GM19351 (cell line): Measurements from ENCODE around the gene RBP5.

ENCODE experiments used
- ATAC-seq: cut with Tn5 transposase; IDR thresholded peaks from one replicate; pipeline ENCODE4 v1.9.1; 2021; ENCODE audit warnings: mild to moderate bottlenecking, moderate library complexity; ENCODE audit not compliant: unreplicated experiment

RBP5 gene

DNA sequence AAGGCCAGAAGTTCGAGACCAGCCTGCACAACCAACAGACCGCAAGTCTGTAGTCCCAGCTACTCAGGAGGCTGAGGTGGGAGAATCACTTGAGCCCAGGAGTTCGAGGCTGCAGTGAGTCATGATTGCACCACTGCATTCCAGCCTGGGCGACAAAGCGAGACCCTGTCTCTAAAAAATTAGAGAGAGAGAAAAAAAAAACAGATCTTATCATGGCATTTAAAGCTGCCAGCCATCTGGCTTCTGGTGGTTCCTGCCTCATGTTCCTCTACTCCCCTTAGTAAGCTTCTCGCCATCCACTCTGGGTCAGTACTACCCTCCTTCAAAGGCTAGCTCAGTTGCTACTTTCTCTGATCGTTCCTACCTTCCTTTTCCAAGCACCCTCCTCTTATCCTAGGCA lies 17.5 kb upstream of the RBP5 start:
- no peak for ATAC-seq

DNA sequence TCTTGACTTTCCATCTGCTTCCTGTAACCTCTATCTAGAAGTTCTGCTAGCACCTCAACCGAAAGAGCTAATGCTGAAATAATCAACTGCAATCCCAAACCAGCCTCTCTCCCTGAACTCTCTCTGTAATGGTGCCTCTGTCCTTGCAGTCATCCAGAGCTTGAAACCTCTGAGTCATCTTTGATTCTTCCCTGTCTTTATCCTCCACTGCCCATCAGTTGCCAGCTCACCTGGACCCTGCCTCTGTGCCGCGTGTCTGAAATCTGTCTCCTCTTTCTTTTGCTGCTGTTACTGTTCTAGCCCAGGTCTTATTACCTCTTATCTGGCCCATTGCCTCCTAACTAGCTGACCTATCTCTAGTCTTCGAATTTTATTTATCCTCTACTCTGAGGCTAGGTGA lies 17.0 kb upstream of the RBP5 start:
- no peak for ATAC-seq

DNA sequence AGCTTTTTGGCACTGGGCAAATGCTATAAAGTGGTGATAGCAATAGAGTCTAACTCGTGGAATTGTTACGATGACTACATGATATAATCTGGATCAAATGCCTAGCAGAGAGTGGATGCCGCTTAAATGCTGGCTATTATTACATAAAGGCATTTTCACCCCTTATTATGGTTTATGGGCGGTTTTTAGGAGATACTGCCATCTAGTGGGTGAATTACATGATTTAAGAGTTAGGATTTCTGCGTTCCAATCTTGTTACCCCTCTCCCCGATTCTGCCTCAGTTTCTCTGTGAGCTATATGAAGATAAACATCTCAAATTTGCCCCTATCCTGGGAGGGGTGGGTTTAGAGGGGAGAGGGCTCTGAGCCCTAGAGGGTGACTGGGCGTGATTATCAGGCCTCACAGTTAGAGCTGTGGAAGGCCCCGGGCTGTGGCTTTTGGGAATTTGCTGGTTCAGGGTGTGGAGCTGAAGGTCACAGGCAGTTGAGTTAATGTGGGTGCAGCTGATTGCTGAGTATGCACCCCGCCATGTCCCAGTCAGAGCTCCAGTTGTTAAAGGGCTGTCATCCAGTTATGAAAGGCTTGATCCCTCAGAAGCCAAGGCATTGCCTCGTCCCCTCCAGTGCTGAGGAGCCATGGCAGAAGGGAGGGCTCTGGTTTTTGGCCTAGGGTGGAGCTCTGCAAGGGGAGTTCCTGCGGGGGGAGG lies 15.9 kb upstream of the RBP5 start:
- ATAC-seq: no peak

DNA sequence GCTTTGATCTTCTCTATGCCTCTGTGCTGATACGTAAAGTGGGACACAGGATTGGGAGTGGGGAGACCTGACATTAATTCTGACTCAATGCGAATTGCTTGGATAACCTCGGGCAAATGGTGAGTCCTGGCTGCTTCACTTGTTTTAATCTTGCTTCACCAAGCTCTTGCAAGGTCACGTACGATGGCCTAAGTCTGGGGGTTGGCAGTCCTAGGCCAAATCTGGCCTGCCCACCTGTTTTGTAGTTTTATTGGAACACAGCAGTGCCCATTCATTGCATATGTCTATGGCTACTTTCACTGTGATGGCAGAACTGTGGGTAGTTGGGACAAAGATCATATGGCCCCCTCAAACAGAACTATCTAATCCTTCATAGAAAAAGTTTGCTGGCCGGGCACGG lies 14.9 kb upstream of the RBP5 start:
- no peak for ATAC-seq

DNA sequence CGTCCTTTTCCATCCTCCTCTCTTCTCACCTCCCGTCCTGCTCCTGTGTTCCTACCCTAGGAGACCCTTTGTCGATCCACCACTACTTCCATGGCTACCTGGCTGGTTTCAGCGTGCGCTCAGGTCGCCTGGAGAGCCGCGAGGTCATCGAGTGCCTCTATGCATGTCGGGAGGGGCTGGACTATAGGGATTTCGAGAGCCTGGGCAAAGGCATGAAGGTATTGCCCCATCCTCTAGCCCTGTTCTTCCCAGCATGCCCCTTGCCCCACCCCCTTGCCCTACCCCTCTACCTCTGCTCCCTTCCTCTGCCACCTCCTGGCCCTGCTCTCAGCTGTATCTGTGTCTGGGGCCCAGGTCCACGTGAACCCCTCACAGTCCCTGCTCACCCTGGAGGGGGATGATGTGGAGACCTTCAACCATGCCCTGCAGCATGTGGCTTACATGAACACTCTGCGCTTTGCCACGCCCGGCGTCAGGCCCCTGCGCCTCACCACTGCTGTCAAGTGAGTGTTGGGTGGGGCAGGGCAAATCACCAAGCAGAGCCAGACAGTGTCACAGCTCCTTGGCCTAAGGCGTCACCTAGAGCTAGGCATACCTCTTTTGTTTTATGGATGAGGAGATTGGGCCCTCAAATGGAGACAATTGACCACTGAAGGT lies 14.2 kb upstream of the RBP5 start:
- ATAC-seq: no peak

DNA sequence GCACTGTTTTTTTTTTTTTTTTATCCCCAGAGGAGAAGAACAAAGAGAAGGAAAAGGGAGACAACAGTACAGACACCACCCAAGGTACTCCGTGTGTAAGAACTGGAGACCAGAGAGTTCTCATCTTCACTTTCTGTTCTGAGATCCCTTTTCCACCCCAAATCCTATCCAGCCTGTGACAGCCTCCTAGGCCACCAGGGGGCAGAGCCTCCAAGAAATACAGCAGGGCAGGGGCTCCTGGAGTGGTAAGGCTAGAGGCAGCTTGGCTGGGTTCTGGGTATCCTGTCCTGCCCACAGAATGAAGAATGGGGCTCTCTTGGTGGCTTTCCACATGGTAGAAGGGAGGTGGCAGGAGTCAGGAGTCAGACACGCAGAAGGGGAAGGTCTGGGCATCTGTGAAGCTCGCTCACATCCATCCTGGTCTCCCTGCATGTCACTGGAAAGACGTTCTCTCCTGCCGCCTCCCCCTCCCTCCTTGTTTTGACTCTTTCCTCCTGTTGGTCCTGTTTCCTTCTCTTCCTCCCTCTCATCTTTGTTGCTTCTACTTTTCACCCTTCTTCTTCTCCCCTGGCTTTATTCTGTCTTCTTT lies 13.5 kb upstream of the RBP5 start:
- ATAC-seq: no peak

DNA sequence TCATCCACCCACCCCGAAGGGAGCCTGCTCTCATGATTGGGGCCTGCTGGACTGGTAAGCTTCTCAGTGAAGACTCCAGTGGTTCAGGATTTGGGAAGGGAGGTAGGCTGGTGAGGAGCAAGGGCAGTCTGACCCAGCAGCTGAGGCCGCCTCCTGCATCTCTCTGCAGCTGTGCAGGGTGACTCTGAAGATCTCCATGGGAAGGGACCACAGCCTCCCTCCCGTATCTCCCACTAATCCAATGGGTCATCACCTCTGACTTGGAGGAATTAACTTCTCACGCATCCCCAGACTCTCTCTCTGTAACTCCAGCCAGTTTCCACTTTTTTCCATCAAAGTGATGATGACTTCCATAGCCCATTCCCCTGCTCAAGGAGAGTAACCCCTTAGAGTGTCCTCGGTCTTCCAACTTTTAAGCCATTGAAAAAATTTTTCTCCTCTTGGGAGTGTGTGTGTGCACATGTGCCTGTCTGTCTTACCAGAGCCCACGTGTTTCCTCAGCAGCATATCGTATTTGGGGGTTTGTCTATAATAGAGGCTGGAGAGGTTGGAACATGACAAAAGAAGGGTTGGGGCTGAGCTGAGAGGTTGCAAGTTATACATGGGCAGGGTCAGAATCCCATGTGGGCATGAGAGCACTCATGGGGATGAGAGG lies 12.8 kb upstream of the RBP5 start:
- no peak for ATAC-seq

DNA sequence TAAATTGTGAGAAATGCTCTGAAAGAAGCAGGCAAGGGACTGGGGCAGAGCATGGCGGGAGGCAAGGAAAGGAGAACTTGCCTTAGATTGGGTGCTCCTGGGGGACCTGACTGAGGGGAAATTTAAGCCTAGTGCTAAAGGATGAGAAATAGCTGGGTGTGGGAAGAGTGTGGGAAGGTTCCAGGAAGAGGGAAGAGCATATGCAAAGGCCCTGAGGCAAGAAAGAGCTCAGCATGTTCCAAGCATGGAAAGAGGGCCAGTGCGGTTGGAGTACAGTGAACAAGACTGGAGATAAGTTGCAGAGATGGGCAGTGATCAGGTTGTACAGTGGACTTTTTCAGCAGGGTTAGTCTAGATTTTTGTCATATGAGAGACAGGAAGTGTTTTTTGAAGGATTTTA lies 10.5 kb upstream of the RBP5 start:
- no peak for ATAC-seq

DNA sequence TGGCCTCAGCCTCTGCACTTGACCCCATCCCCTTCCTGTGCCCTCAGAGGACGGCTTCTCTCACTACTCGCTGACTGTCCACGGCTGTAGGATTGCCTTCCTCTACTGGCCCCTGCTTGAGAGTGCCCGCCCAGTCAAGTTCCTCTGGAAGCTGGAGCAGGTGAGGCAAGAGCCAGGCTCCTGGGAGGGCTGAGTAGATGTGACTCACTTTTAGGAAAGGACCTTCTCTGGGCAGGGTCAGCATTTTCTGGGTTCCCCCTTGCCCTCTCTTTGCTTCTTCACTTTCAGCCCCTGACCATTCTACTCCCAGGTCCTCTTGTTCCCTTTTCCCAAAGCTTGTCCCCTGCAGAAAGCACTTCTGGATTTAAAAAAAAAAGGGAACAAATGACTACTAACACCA lies 9.2 kb upstream of the RBP5 start:
- no peak for ATAC-seq

DNA sequence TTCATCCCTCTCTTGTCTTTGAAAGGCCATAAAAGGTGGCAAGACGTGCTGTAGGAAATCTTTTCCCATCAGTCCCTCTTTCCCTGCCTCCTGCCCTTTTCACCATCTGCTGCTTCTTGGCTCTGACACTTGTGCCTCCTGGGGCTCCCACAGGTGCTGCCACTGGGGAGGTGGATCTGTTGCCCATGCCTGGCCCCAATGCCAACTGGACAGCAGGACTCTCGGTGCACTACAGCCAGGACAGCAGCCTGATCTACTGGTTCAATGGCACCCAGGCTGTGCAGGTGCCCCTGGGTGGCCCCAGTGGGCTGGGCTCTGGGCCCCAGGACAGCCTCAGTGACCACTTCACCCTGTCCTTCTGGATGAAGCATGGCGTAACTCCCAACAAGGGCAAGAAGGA lies 8.0 kb upstream of the RBP5 start:
- no peak for ATAC-seq

DNA sequence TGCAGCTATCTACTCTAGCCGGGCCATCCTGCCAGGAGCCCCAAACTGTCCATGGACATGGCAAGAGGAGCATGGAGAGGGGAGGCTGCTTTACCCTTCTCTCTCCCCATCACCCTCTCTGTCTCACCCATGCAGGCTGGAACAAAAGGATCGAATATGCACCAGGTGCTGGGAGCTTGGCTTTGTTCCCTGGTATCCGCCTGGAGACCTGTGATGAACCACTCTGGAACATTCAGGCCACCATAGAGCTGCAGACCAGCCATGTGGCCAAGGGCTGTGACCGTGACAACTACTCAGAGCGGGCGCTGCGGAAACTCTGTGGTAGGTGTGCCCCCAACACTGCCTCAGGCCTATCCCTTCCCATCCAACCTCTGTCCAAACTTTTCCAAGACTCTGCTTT lies 7.4 kb upstream of the RBP5 start:
- no peak for ATAC-seq

DNA sequence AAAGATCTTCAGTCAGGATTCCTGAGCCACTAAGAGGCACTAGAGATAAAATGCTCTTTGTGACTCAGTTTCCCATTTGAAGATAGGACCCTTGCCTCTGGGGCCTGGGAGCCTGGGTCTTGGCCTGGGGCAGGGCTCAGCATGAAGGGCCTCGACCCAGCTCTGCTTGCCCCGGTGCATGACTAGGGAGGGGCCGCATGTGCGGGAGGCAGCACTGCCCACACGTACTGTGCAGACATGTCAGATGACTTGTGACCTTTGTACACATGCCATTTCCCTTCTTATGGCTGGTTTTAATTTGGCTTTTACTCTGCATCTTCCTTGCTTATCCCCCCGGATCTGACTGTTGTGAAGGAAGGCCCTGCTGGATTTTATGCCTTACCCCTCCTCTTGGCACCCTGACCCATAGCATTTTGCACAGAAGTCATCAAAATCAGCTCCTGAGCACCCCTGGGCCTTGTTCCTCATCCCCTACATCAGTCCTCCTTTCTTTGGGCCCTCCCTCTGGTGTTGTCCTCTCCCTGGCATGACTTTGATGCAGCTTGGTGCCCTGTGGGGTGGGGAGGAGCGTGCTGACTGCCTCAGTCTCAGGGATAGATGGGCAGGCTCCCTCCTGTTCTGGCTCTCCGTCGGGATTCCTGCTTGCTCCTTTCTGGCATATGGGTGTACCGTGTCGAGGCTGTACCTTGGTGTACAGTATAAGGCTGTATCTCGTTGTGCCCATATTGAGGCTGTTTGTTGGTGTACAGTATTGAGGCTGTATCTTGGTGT lies 5.9 kb upstream of the RBP5 start:
- ATAC-seq: no peak

DNA sequence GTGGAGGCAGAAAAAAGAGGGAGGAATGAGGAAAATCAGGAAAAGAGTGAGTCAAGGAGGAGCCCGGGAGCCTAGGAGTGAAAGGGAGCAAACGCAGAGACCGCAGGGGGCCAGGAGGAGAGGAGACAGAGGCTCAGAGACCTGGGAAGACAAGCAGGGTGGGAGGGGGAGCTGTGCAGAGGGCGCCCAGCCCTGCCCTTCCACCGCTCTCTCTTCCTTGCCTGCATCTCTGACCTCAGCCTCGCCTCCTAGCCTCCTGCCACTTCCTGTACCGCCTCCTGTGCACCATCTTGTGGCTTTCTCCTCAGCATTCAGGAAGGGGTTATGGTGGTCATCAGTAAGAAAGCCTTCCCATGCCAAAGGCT lies 2.8 kb upstream of the RBP5 start:
- ATAC-seq: no peak

DNA sequence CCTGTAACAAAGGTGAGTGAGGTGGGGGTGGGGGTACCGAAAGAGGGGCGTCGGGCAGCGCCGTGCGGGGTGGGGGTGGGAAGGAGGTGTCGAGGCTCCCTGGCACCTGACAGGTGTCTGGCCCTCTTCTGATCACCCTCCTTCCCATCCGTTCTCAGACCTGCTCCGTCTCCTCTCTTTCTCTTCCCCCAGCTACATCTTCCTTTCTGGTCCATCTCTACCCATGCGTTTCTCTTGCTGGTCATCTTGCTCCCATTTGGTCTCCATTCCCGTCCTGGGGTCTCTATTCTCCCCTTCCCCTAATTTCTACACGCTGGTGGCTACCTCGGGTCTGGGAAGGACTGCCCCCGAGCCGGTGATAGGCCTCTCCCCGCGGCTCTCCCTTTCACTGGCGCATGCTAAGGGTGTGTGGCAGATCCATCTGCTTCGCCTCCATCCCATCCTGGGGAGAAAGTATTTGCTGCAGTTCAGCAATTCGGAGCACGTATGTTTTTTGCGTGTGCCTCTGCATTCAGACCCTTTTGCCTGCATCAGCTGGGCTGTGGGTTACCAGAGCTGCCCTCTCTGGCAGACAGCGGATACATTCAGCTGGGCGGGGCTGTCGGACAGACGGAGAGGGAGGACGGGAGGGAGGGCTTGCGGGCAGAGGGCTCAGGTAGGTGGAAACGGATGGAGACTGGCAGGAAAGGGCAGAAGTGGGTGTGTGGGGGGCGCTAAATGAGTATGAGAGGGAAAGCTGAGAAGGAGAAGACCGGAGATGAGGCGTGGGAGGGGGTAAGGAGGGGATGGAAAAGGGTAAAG lies 2.2 kb upstream of the RBP5 start:
- ATAC-seq: peak; percentile 33

DNA sequence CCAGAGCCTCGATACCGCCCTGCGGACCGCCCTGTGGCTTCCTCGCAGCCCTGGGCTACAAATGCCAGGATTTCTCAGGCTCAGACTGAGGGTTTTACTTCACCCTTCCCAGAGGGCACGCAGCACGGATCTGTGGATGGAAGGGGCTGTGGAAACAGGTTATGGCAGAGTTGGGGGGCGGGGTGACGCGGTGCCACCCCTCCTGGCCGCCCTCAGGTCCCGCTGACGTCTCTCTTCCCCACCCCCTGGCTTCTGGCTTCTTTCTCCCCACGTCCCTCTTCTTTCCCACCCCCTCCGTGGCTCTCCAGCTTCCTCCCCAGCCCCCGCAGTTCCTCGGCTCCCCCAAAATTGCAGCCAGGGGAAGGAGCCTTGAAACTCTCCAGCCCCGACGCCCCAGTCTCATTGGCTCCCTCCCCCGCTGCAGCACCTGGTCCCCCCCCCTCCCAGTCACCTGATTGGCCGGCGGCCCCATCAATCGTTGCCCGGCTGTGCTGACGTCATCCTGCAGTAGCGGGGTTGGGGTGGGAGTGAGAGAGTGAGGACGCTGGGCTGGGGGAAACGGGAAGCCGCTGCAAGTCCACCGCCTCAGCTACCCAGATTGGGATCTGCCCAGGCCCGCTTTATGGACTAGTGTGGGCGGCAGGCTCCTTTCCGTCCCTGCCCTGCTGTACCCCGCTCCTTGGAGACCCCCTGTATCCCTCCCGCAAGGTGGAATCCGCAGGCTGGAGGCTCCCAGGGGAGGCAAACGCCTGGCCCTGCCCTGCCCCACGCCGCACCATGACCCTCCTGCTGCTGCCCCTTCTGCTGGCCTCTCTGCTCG lies 1.4 kb upstream of the RBP5 start, which contains the start of gene CLSTN3:
CLSTN3 (plus strand) TSS at position 500 of the 820 bp plus-strand sequence; CDS start at position 778, 278 bp downstream.
- peak; percentile 81 for ATAC-seq

DNA sequence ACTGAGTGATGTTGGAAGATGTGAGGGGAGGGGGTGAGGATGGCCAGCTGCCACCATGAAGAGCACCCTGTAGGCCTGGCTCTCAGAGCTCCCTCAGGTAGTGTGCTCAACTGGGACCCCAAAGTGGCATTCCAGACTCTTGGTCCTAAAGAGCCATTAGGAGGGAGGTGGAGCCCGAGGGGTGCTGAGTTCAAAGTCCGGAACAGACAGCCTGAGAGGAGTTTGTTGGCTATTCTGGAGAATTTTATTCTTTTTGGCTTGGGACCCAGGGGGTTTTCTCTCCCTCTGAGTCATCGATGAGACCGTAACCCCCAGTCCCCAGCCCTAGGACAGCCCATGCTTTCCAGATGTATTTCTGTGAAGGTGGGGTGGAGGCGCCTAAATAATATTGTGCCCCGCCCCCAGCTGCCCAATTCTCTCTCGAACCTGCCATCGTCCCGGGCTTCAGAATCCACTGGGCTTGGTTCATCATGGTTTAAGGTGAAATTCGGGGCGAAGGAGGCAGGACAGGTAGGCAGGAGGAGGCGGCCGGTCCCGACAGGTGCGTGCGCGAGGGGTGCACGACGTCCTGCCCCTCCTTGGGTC lies 690 bp upstream of the RBP5 start:
- ATAC-seq: peak; percentile 21

DNA sequence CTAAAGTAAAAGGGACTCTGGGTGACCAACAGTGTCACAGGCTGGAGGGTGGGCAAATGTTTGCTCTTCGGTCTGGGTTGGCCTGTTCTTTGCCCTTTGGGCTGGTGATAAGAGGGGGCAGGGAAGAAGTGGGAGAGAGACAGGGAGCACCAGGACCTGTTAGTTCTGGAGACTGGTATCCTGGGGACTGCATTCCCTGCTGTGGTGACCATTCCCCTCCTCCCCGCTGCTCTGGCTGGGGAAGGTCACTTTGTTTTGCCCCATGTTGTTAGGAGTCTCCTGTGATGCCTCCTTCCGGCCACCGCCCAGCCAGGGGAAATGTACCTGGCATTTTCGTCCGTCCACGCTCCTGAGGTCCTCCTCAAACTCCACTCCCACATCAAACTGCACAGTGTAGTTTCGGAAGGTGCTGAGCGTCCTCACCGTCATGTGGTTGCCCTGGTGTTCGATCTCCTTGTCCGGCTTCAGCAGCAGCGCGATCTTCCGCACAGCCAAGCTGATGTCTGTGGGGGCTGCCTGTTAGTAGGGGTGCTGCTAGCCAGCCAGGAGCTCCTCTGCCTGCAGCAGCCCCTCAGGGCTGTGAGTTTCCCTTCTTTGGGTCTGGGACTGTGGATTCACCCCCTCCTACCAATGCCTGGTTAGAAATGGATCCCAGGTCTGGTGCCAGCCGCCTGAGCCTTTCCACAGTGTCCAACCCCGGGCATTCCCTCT lies 618 bp downstream of the RBP5 start:
- no peak for ATAC-seq

DNA sequence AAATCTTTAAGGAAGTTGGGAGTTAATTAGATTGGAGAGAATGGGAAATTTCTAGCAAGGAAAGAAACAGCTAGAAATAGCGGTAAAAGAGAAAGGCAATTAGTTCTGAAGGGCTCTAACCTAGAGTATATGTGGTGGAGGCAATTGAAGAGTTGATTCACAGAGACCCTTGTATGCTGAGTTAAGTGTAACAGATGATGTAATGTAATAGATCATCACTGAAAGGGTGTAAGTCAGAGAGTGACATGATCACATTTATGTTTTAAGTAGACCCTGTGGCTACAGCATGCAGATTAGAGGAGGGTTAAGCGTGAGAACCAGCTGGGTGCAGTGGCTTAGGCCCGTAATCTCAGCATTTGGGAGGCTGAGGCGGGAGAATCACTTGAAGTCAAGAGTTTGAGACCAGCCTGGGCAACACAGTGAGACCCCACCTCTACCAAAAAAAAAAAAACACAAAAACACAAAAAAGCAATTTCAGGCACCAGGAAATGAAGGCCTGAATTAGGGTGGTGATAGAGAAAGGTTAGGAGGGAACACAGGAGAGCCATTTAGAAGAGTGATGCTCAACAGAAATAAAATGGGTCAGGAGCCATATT lies 3.0 kb downstream of the RBP5 start:
- ATAC-seq: no peak
